Thyroid gland (tissue), 4 donors: Measurements from ENCODE around the gene RAD52. TPM values are rescaled to one million over a fixed set of nuclear protein-coding genes. Genes with fewer than 3 reads are reported as not detected.

ENCODE experiments used
- DNase-seq, 2 donors: peaks; one replicate each; pipeline ENCODE4 v3.0.0-alpha.2; 2019
- H3K27ac ChIP-seq, 3 donors: fragments of 200-600 bp; sonication (generic); 1 replicate in 2 of 3; 2 replicates in 1 of 3; pipeline ENCODE4 v1.5.1; 2016 to 2019; ENCODE audit warnings: mild to moderate bottlenecking in 1 of 3, moderate library complexity in 1 of 3
- H3K27me3 ChIP-seq: fragments of 200-600 bp; sonication (generic); one replicate; pipeline ENCODE4 v1.5.1; 2019
- H3K36me3 ChIP-seq, 2 donors: fragments of 200-600 bp; sonication (generic); one replicate each; pipeline ENCODE4 v1.5.1; 2016 to 2019
- H3K4me1 ChIP-seq, 2 donors: fragments of 200-600 bp; sonication (generic); one replicate each; pipeline ENCODE4 v1.5.1; 2017 to 2019
- H3K4me3 ChIP-seq, 3 donors: fragments of 200-600 bp; sonication (generic); replicated peaks in 1 of 3; 1 replicate in 2 of 3; 2 replicates in 1 of 3; pipeline ENCODE4 v1.5.1; 2016; ENCODE audit warnings: mild to moderate bottlenecking in 1 of 3
- H3K9me3 ChIP-seq: fragments of 200-600 bp; sonication (generic); one replicate; pipeline ENCODE4 v1.5.1; 2017
- POLR2A ChIP-seq, 2 donors: fragments of 450-650 bp; IDR thresholded peaks; one replicate each; pipeline ENCODE4 v1.6.1; 2017; ENCODE audit warnings: antibody characterized with exemption in 2 of 2, mild to moderate bottlenecking in 2 of 2, moderate library complexity in 1 of 2
- WGBS, 2 donors: methylation state at CpG; one replicate each; pipeline ENCODE4 v1.1.5; 2017; 5-methylcytosine and 5-hydroxymethylcytosine counted together
- intact Hi-C: fragments of 100-400 bp; cut with DNase I; formaldehyde crosslinking; loops from one replicate; pipeline ENCODE4 v1.15.1; 2023
- total RNA-seq, 4 donors: library from RNA; depleted of rRNA; stranded (reverse); fragments of >200 nt; gene quantifications; one replicate each; pipeline ENCODE4 v1.2.3, GENCODE V29; 2016
- TF ChIP-seq, protein P1 (sequence below), 6 experiments: fragments of 200-600 bp in 3 of 6; fragments of 450-650 bp in 3 of 6; sonication (generic) in 3 of 6; IDR thresholded peaks; one replicate each; pipeline ENCODE4 v1.5.1; 2016 to 2019; ENCODE audit warnings: antibody characterized with exemption in 6 of 6, mild to moderate bottlenecking in 2 of 6, inconsistent platforms in 1 of 6, moderate library complexity in 1 of 6

RAD52 gene
- total RNA-seq, 4 donors from 2014 or later = 27.4 to 35.1 (median 31.0) TPM

DNA sequence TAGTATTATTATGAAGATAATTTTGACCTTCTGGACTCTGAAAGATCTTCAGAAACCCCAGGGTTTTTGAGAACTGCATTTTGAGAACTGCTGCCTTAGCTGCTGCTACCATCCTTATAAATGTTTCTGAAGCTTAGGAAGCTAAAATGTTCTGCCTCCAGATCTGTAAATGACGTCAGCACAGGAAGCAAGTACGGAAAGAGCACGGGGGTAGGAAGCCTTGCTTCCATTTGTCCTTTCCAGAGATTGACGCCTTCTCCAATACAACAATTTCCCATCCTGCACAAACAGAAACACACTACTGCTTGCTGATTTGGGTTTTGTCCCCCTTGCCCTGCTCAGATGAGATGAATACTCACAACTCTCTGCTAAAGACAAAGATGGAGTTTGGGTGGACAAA is 17.9 kb downstream of the RAD52 start:
- Histone ChIP-seq H3K27me3 (no peaks in the 10 kb centered on the region), H3K4me1 (peaks cover 3 to 5% of the 10 kb centered on the region in 2 donors), H3K36me3 (peaks cover 36 to 41% of the 10 kb centered on the region in 2 donors), H3K4me3 (no peak overlapping the region), H3K9me3 (no peaks in the 10 kb centered on the region), H3K27ac (no peak overlapping the region)
- DNase-seq = no peak
- intact Hi-C loops = no loop called here
- TF ChIP-seq POLR2A (IDR thresholded peaks at IDR 0.05) = no peak
- TF ChIP-seq, protein P1, sequence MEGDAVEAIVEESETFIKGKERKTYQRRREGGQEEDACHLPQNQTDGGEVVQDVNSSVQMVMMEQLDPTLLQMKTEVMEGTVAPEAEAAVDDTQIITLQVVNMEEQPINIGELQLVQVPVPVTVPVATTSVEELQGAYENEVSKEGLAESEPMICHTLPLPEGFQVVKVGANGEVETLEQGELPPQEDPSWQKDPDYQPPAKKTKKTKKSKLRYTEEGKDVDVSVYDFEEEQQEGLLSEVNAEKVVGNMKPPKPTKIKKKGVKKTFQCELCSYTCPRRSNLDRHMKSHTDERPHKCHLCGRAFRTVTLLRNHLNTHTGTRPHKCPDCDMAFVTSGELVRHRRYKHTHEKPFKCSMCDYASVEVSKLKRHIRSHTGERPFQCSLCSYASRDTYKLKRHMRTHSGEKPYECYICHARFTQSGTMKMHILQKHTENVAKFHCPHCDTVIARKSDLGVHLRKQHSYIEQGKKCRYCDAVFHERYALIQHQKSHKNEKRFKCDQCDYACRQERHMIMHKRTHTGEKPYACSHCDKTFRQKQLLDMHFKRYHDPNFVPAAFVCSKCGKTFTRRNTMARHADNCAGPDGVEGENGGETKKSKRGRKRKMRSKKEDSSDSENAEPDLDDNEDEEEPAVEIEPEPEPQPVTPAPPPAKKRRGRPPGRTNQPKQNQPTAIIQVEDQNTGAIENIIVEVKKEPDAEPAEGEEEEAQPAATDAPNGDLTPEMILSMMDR (IDR thresholded peaks at IDR 0.05) = no peak
- WGBS, 2 donors = 88 to 90% methylated on average over 4 of the region's 4 CpGs

DNA sequence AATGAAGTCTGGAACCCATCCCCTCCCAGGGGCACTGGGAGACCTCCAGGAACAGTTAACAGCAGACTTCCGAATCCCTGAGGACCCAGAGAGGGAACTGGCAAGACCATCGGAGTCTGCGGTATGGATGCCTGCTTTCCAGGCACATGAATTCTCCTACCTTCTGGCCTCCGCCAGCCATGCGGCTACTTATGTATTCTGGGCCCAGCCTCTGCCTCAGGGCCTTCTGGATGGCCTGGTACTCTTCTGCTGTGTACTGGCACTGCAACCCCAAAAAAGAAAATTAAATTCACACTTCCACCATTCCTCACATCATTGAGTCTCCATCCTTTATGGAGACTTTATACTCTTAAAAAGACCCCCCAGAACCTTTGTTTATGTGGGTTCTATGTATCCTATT is 18.4 kb downstream of the RAD52 start:
- Histone ChIP-seq H3K27ac (no peak overlapping the region), H3K4me3 (no peak overlapping the region), H3K9me3 (no peaks in the 10 kb centered on the region), H3K36me3 (peaks cover 39 to 46% of the 10 kb centered on the region in 2 donors), H3K4me1 (peaks cover 0 to 2% of the 10 kb centered on the region in 2 donors), H3K27me3 (no peaks in the 10 kb centered on the region)
- no peak for DNase-seq
- WGBS, 2 donors = 91 to 93% methylated on average over 5 of the region's 5 CpGs
- TF ChIP-seq, protein P1 (IDR thresholded peaks at IDR 0.05) = no peak
- intact Hi-C loops = no loop called here

DNA sequence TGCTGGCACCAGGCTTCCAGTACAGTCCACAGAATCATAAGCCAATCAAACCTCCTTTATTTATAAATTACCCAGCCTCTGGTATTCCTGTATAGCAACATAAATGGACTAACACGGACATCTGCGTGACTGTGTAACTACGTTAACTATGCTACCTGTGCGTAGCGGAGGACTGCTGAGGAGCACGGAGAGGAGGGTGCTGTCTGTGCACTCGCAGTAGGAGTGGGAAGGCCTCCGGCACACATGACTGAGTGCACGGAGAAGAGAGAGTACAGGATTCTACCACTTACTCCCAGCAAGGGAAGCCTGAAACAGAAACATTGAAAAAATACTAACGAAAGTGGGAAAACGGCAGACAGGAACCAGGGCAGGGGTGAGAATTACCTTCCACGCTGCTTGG is 22.9 kb downstream of the RAD52 start:
- H3K27ac ChIP-seq = no peak overlapping the region
- H3K4me1 ChIP-seq = no peaks in the 10 kb centered on the region
- TF ChIP-seq, protein P1 (IDR thresholded peaks at IDR 0.05) = no peak
- no peak for TF ChIP-seq POLR2A (IDR thresholded peaks at IDR 0.05)
- no peaks in the 10 kb centered on the region for H3K27me3 ChIP-seq
- intact Hi-C loops = no loop called here
- no peak overlapping the region for H3K4me3 ChIP-seq
- peaks cover 50 to 63% of the 10 kb centered on the region in 2 donors for H3K36me3 ChIP-seq
- no peak for DNase-seq
- 83 to 86% methylated on average over 12 of the region's 12 CpGs for WGBS, 2 donors
- H3K9me3 ChIP-seq = no peaks in the 10 kb centered on the region

DNA sequence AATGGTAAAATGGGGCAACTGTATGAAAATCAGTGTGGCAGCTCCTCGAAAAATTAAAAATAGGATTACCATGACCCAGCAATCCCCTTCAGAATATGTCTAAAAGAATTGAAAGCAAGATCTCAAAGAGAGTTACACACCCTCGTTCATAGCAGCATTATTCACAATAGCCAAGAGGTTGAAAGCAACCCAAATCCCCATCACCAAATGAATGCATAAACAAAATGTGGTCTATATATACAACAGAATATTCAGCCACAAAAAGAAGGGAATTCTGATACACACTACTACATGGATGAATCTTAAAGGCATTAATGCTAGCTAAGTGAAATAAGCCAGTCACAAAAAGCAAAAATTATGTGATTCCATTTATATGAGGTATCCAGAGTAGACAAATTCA is 27.2 kb downstream of the RAD52 start:
- TF ChIP-seq, protein P1 (IDR thresholded peaks at IDR 0.05) = no peak
- no peak for TF ChIP-seq POLR2A (IDR thresholded peaks at IDR 0.05)
- H3K27me3 ChIP-seq = no peaks in the 10 kb centered on the region
- no peak overlapping the region for H3K4me3 ChIP-seq
- no peaks in the 10 kb centered on the region for H3K9me3 ChIP-seq
- intact Hi-C loops = no loop called here
- H3K36me3 ChIP-seq = peaks cover 23 to 29% of the 10 kb centered on the region in 2 donors
- DNase-seq = no peak
- H3K27ac ChIP-seq = no peak overlapping the region
- H3K4me1 ChIP-seq = no peaks in the 10 kb centered on the region
- 86 to 90% methylated on average over 2 of the region's 2 CpGs for WGBS, 2 donors

DNA sequence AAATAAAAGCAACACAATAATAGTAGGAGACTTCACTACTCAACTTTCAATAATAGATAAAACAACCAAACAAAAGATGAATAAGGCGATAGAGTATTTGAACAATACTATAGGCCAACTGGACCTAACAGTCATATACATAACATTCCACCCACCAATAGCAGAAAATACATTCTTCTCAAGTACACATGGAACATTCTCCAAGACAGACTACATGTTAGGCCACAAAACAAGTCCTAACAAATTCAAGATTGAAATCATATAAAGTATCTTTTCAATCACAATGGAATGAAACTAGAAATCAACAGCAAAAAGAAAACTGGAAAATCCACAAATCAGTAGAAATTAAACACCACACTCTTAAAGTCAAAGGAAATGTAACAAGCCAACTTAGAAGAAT is 28.8 kb downstream of the RAD52 start:
- no peak for DNase-seq
- intact Hi-C loops = no loop called here
- no peak for TF ChIP-seq POLR2A (IDR thresholded peaks at IDR 0.05)
- TF ChIP-seq, protein P1 (IDR thresholded peaks at IDR 0.05) = no peak
- no peaks in the 10 kb centered on the region for H3K9me3 ChIP-seq
- H3K27me3 ChIP-seq = no peaks in the 10 kb centered on the region
- peaks cover 22 to 24% of the 10 kb centered on the region in 2 donors for H3K36me3 ChIP-seq
- no peak overlapping the region for H3K4me3 ChIP-seq
- no peaks in the 10 kb centered on the region for H3K4me1 ChIP-seq
- WGBS, 2 donors = 97% methylated on average over 1 of the region's 1 CpG
- no peak overlapping the region for H3K27ac ChIP-seq
